Measurements from ENCODE around the gene MEF2D.

- TF ChIP-seq CTCF (IDR thresholded peaks at IDR 0.05) (no peak), POLR2A (IDR thresholded peaks at IDR 0.05) (no peak), POLR2AphosphoS5 (IDR thresholded peaks at IDR 0.05) (no peak), EP300 (IDR thresholded peaks at IDR 0.05) (no peak)
These were observed 3.3 kb upstream of the MEF2D start for GRCh38 chr1:156503698-156504437.

All from stomach (tissue), 4 donors.